HG03558 (cell line): Measurements from ENCODE around the gene MS4A7.
"Not testable (repeated sequence)": the region's sequence is repeated elsewhere in the genome, so short reads cannot be mapped to it uniquely, and the experiment has no call there.

Source experiments
- ATAC-seq: cut with Tn5 transposase; IDR thresholded peaks from one replicate; pipeline ENCODE4 v1.9.1; 2021; ENCODE audit warnings: moderate number of reproducible peaks; ENCODE audit not compliant: unreplicated experiment; ENCODE audit errors: extremely low read depth

The MS4A7 gene

GRCh38 chr11:60378354-60378753 is at the start of gene MS4A7:
Gene MS4A7, plus strand, starts transcription at chr11:60378532. Its CDS starts 4,610 bp downstream, at chr11:60383142.
- ATAC-seq = peak; percentile 87

- no peak for ATAC-seq
These were observed 45.5 kb upstream of the MS4A7 start for GRCh38 chr11:60332846-60333245.

GRCh38 chr11:60334005-60334620 is 44.2 kb upstream of the MS4A7 start:
- ATAC-seq = no peak

- ATAC-seq = no peak
These were observed 41.5 kb upstream of the MS4A7 start for GRCh38 chr11:60336767-60337391.

GRCh38 chr11:60338053-60338452 is 40.3 kb upstream of the MS4A7 start:
- no peak for ATAC-seq

GRCh38 chr11:60339356-60339755 is 39.0 kb upstream of the MS4A7 start:
- ATAC-seq = no peak

GRCh38 chr11:60343094-60343704 is 35.1 kb upstream of the MS4A7 start:
- ATAC-seq = no peak

GRCh38 chr11:60344146-60344545 is 34.2 kb upstream of the MS4A7 start:
- ATAC-seq = no peak

- no peak for ATAC-seq
These were observed 32.8 kb upstream of the MS4A7 start for GRCh38 chr11:60345489-60345888.

- ATAC-seq = no peak
These were observed 31.1 kb upstream of the MS4A7 start for GRCh38 chr11:60347084-60347797.

- ATAC-seq = no peak
These were observed 30.2 kb upstream of the MS4A7 start for GRCh38 chr11:60348116-60348515.

- no peak for ATAC-seq
These were observed 28.3 kb upstream of the MS4A7 start for GRCh38 chr11:60349990-60350389.

- no peak for ATAC-seq
These were observed 20.6 kb upstream of the MS4A7 start for GRCh38 chr11:60357771-60358170.

GRCh38 chr11:60360621-60361020 is 17.7 kb upstream of the MS4A7 start:
- ATAC-seq = no peak

GRCh38 chr11:60362241-60362640 is 16.1 kb upstream of the MS4A7 start:
- no peak for ATAC-seq

GRCh38 chr11:60363542-60364470 is 14.5 kb upstream of the MS4A7 start:
- no peak for ATAC-seq

GRCh38 chr11:60366262-60366904 is 11.9 kb upstream of the MS4A7 start:
- not testable (repeated sequence) for ATAC-seq

- ATAC-seq = peak; percentile 81
These were observed 11.3 kb upstream of the MS4A7 start for GRCh38 chr11:60367009-60367408.

GRCh38 chr11:60367896-60368295 is 10.4 kb upstream of the MS4A7 start:
- no peak for ATAC-seq
